K562 (cell line): Measurements from ENCODE around the gene NXF1. TPM values are rescaled to one million over a fixed set of nuclear protein-coding genes. Genes with fewer than 3 reads are reported as not detected.

Experiments
- DIDO1 ChIP-seq: fragments of 450-650 bp; IDR thresholded peaks from 2 replicates; pipeline ENCODE4 v1.6.1; 2016; ENCODE audit warnings: low read depth, missing biosample characterization, missing genetic modification characterization
- DMBX1 ChIP-seq: fragments of 250-450 bp; sonication (Bioruptor Pico); IDR thresholded peaks from 2 replicates; pipeline ENCODE4 v1.8.0; 2022; ENCODE audit warnings: inconsistent platforms, mild to moderate bottlenecking, moderate library complexity, borderline replicate concordance
- E2F3 ChIP-seq: fragments of 250-450 bp; sonication (Bioruptor Pico); IDR thresholded peaks from 2 replicates; pipeline ENCODE4 v1.4.0; 2020; ENCODE audit warnings: mild to moderate bottlenecking
- GTF2F1 ChIP-seq: IDR thresholded peaks from 2 replicates; pipeline ENCODE4 v1.6.1; 2011; ENCODE audit warnings: low read depth, low read length, improper control_type of control experiment
- HDAC3 ChIP-seq: fragments of 450-650 bp; IDR thresholded peaks from 2 replicates; pipeline ENCODE4 v1.6.1; 2018; ENCODE audit warnings: borderline replicate concordance, mild to moderate bottlenecking, moderate library complexity; ENCODE audit not compliant: partially characterized antibody
- HDAC8 ChIP-seq: fragments of 450-650 bp; IDR thresholded peaks from 2 replicates; pipeline ENCODE4 v1.6.1; 2016; ENCODE audit warnings: mild to moderate bottlenecking, missing genetic modification characterization, moderate library complexity, missing compliant biosample characterization
- HMGN3 ChIP-seq: IDR thresholded peaks from 2 replicates; pipeline ENCODE4 v1.6.1; 2011; ENCODE audit warnings: borderline replicate concordance, low read depth, mild to moderate bottlenecking, mixed read lengths, low read length; ENCODE audit not compliant: insufficient read length; ENCODE audit errors: extremely low read depth
- MAFF ChIP-seq: IDR thresholded peaks from 2 replicates; pipeline ENCODE4 v1.6.1; 2012; ENCODE audit warnings: low read length, improper control_type of control experiment
- MED1 ChIP-seq: sonication (generic); formaldehyde crosslinking; IDR thresholded peaks from 2 replicates; pipeline ENCODE4 v1.8.1; 2023; ENCODE audit warnings: missing genetic modification reagents, borderline replicate concordance
- MEIS2 ChIP-seq: fragments of 450-650 bp; IDR thresholded peaks from 2 replicates; pipeline ENCODE4 v1.6.1; 2014; ENCODE audit warnings: mild to moderate bottlenecking; ENCODE audit not compliant: partially characterized antibody
- NR4A1 ChIP-seq, 2 experiments: fragments of 250-450 bp in 1 of 2; fragments of 450-650 bp in 1 of 2; sonication (Bioruptor Pico) in 1 of 2; IDR thresholded peaks; 2 replicates each; pipeline versions ENCODE4 v1.4.0 to v1.6.1; 2016 to 2020; ENCODE audit warnings: mild to moderate bottlenecking in 2 of 2, missing compliant biosample characterization in 1 of 2, missing genetic modification characterization in 1 of 2, moderate library complexity in 1 of 2
- PHF20 ChIP-seq: fragments of 450-650 bp; IDR thresholded peaks from 2 replicates; pipeline ENCODE4 v1.6.1; 2018; ENCODE audit not compliant: partially characterized antibody
- POLR3A ChIP-seq: IDR thresholded peaks from 2 replicates; pipeline ENCODE4 v1.6.1; 2011; ENCODE audit warnings: borderline replicate concordance, mild to moderate bottlenecking, moderate library complexity; ENCODE audit not compliant: insufficient read length, insufficient read depth; ENCODE audit errors: extremely low read depth
- PRPF4 ChIP-seq: fragments of 200-400 bp; formaldehyde crosslinking; IDR thresholded peaks from one replicate; pipeline ENCODE4 v1.6.1; 2017; ENCODE audit warnings: low read length, low read depth, mild to moderate bottlenecking; ENCODE audit not compliant: insufficient read depth, poor library complexity, severe bottlenecking
- SIX5 ChIP-seq, 2 experiments: IDR thresholded peaks; 2 replicates each; pipeline ENCODE4 v1.6.1; 2011; ENCODE audit warnings: low read length in 2 of 2, borderline replicate concordance in 1 of 2, low read depth in 1 of 2, mild to moderate bottlenecking in 1 of 2, moderate library complexity in 1 of 2; ENCODE audit not compliant: insufficient read depth in 1 of 2
- TAF9B ChIP-seq: fragments of 450-650 bp; IDR thresholded peaks from 2 replicates; pipeline ENCODE4 v1.6.1; 2018; ENCODE audit warnings: mild to moderate bottlenecking; ENCODE audit not compliant: partially characterized antibody
- TCF7L2 ChIP-seq: fragments of 150-350 bp; IDR thresholded peaks from 2 replicates; pipeline ENCODE4 v1.6.1; 2016; ENCODE audit warnings: low read depth, mild to moderate bottlenecking, low read length, moderate library complexity
- XRCC5 ChIP-seq: fragments of 200-400 bp; formaldehyde crosslinking; IDR thresholded peaks from 2 replicates; pipeline ENCODE4 v1.6.1; 2017; ENCODE audit warnings: low read depth, mild to moderate bottlenecking, low read length
- ZBTB8A ChIP-seq: fragments of 450-650 bp; IDR thresholded peaks from 2 replicates; pipeline ENCODE4 v1.6.1; 2018; ENCODE audit warnings: mild to moderate bottlenecking, moderate library complexity; ENCODE audit not compliant: partially characterized antibody
- ZFP1 ChIP-seq: fragments of 450-650 bp; formaldehyde crosslinking; IDR thresholded peaks from 2 replicates; pipeline ENCODE4 v1.4.0; 2020; ENCODE audit warnings: mild to moderate bottlenecking, mixed read lengths
- ZKSCAN1 ChIP-seq: fragments of 150-350 bp; IDR thresholded peaks from 2 replicates; pipeline ENCODE4 v1.6.1; 2016; ENCODE audit warnings: low read depth, low read length
- ZNF197 ChIP-seq: fragments of 200-800 bp; sonication (Bioruptor generic); IDR thresholded peaks from 2 replicates; pipeline ENCODE4 v1.6.1; 2016; ENCODE audit warnings: low read depth, missing genetic modification characterization, missing compliant biosample characterization
- ZNF384 ChIP-seq: IDR thresholded peaks from 2 replicates; pipeline ENCODE4 v1.6.1; 2012; ENCODE audit warnings: low read depth, low read length, improper control_type of control experiment
- ZNF696 ChIP-seq: fragments of 250-450 bp; sonication (Bioruptor Pico); conservative IDR thresholded peaks from 2 replicates; pipeline ENCODE4 v1.4.0; 2020; ENCODE audit warnings: mild to moderate bottlenecking, moderate library complexity
- ZNF830 ChIP-seq: fragments of 250-450 bp; sonication (Bioruptor Pico); IDR thresholded peaks from 2 replicates; pipeline ENCODE4 v1.5.0; 2021; ENCODE audit warnings: mild to moderate bottlenecking
- ZSCAN29 ChIP-seq: fragments of 450-650 bp; IDR thresholded peaks from 2 replicates; pipeline ENCODE4 v1.6.1; 2017
- polyA plus RNA-seq, 8 experiments: library from polyadenylated mRNA; depleted of rRNA in 4 of 8; stranded (reverse) in 5 of 8; unstranded in 3 of 8; fragments of >200 nt; fragmentation: Nextera tagmentation in 2 of 8; fragmentation: Illumina TruSeq in 1 of 8; extraction: Ambion mirVana in 2 of 8; extraction: Trizol in 1 of 8; gene quantifications; 2 replicates each; pipeline versions ENCODE4 v1.2.1 to v1.2.3, GENCODE V29; 2011 to 2014; ENCODE audit warnings: inconsistent platforms in 1 of 8, missing spikeins in 1 of 8
- total RNA-seq, 7 experiments: library from RNA; depleted of rRNA in 6 of 7; stranded (reverse); fragments of >200 nt in 6 of 7; fragmentation: Illumina TruSeq in 2 of 7; extraction: Trizol in 2 of 7; gene quantifications; 2 replicates each; pipeline versions ENCODE4 v1.2.1 to v1.2.3, GENCODE V29; 2011 to 2021; ENCODE audit warnings: low replicate concordance in 1 of 7
- TF ChIP-seq, protein P1 (sequence below): fragments of 250-450 bp; sonication (Bioruptor Pico); IDR thresholded peaks from 2 replicates; pipeline ENCODE4 v1.4.0; 2020; ENCODE audit warnings: borderline replicate concordance

NXF1 gene
- total and polyA plus RNA-seq, 9 of the 15 experiments (the other 6 are each of a cell fraction or from before 2014, with no cell fraction given), result 18.1 to 98.3 (median 35.8) TPM

DNA sequence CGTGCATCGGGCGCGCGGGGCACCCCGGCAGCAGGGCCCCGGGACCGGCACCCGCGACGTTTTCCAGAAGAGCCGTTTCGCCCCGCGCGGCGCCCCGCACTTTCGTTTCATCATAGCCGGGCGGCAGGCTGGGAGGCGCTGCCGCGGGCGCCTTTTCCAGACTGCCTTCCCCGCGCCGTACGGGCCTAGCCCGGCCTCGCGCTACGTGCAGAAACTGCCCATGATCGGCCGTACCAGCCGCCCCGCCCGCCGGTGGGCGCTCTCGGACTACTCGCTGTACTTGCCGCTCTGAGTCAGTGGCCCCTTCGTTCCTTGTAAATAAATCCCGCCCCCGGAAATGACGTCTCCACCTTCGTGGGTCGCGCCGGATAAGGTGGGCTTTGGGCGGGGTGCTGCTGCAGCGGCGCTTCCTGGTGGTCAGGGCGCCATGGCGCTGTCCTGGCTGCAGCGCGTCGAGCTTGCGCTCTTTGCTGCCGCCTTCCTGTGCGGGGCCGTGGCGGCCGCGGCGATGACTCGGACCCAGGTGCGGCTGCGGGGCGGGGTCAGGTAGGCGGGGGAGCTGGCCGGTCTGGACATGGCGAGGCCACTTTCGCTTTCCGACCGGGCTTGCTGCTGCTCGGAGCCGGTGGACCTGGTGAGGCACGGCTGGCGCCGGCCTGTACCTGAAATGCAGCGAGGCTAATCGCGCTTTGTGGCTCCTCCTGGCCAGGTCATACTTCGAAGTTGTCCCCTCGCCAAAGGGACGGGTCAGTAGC, 18.1 kb downstream of the NXF1 start, which contains the start of gene TMEM179B (continued):
- TF ChIP-seq HMGN3, result peak; percentile 91
- no peak for TF ChIP-seq HDAC8 (tag)
- TF ChIP-seq MEIS2, result no peak
- peak; percentile 29 for TF ChIP-seq PRPF4
- no peak; the same call in 1 of the 2 replicates for TF ChIP-seq GTF2F1
- no peak for TF ChIP-seq ZSCAN29
- no peak for TF ChIP-seq TCF7L2
- no peak for TF ChIP-seq POLR3A
- TF ChIP-seq E2F3 (CRISPR knock-in tag), result no peak; the same call in 1 of the 2 replicates
- no peak for TF ChIP-seq ZFP1
- peak; percentile 64 for TF ChIP-seq TAF9B
- TF ChIP-seq MED1, result no peak
- TF ChIP-seq ZNF830 (CRISPR knock-in tag), result peak; percentile 50; the same call in 1 of the 2 replicates
- 0 out of 2 replicates have a peak, but pooled peaks have one; percentile 30 for TF ChIP-seq ZNF384
- no peak for TF ChIP-seq DMBX1 (CRISPR knock-in tag)
- TF ChIP-seq PHF20, result peak; percentile 87
- TF ChIP-seq, protein P1, sequence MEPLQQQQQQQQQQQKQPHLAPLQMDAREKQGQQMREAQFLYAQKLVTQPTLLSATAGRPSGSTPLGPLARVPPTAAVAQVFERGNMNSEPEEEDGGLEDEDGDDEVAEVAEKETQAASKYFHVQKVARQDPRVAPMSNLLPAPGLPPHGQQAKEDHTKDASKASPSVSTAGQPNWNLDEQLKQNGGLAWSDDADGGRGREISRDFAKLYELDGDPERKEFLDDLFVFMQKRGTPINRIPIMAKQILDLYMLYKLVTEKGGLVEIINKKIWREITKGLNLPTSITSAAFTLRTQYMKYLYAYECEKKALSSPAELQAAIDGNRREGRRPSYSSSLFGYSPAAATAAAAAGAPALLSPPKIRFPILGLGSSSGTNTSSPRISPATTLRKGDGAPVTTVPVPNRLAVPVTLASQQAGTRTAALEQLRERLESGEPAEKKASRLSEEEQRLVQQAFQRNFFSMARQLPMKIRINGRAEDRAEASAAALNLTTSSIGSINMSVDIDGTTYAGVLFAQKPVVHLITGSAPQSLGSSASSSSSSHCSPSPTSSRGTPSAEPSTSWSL, result no peak
- no peak for TF ChIP-seq ZNF197
- TF ChIP-seq NR4A1 (CRISPR knock-in tag; IDR thresholded peaks at IDR 0.05), result no peak
- TF ChIP-seq NR4A1 (tag; IDR thresholded peaks at IDR 0.05), result no peak
- TF ChIP-seq ZNF696 (CRISPR knock-in tag), result no peak
- TF ChIP-seq MAFF, result no peak
- TF ChIP-seq ZBTB8A, result no peak
- TF ChIP-seq XRCC5, result 0 out of 2 replicates have a peak, but pooled peaks have one; percentile 19
- TF ChIP-seq DIDO1, result no peak
- no peak for TF ChIP-seq HDAC3
- TF ChIP-seq ZKSCAN1, result no peak
- no peak for TF ChIP-seq SIX5 (IDR thresholded peaks at IDR 0.05; ENCODE audit: borderline replicate concordance in 1 of 2, insufficient read depth in 1 of 2, low read depth in 1 of 2, low read length in 2 of 2)
